OCI-LY1 (cell line): ENCODE measurements around the gene CTNND2.
"Not testable (repeated sequence)": the region's sequence is repeated elsewhere in the genome, so short reads cannot be mapped to it uniquely, and the experiment has no call there.

ENCODE experiments used
- H2AFZ ChIP-seq: fragments of 200-600 bp; sonication (generic), shearing (Covaris generic); 2 replicates; pipeline ENCODE4 v1.6.0; 2014; ENCODE audit warnings: antibody characterized with exemption, mild to moderate bottlenecking, low read length
- H3F3A ChIP-seq: fragments of 200-600 bp; sonication (generic), shearing (Covaris generic); 2 replicates; pipeline ENCODE4 v1.6.0; 2014; ENCODE audit warnings: mild to moderate bottlenecking, antibody characterized with exemption, low read length, moderate library complexity; ENCODE audit not compliant: insufficient read depth
- H3K27ac ChIP-seq: fragments of 200-600 bp; sonication (generic); 2 replicates; pipeline ENCODE4 v1.5.1; 2014; ENCODE audit warnings: low read length, mixed run types, mild to moderate bottlenecking, low read depth; ENCODE audit not compliant: poor library complexity, severe bottlenecking
- H3K27me3 ChIP-seq: fragments of 200-600 bp; sonication (generic); 2 replicates; pipeline ENCODE4 v1.6.0; 2014; ENCODE audit warnings: antibody characterized with exemption, mild to moderate bottlenecking, low read length, moderate library complexity; ENCODE audit not compliant: insufficient read depth
- H3K36me3 ChIP-seq: fragments of 200-600 bp; sonication (generic); 2 replicates; pipeline ENCODE4 v1.6.1; 2014; ENCODE audit warnings: mild to moderate bottlenecking, antibody characterized with exemption, low read length, moderate library complexity, mixed read lengths; ENCODE audit not compliant: insufficient read depth
- H3K4me1 ChIP-seq: fragments of 200-600 bp; sonication (generic); 2 replicates; pipeline ENCODE4 v1.5.1; 2014; ENCODE audit warnings: mild to moderate bottlenecking, low read length, moderate library complexity; ENCODE audit not compliant: insufficient read depth, severe bottlenecking
- H3K4me2 ChIP-seq: fragments of 200-600 bp; sonication (generic), shearing (Covaris generic); 2 replicates; pipeline ENCODE4 v1.6.1; 2014; ENCODE audit warnings: low read length
- H3K4me3 ChIP-seq: fragments of 200-600 bp; sonication (generic); 2 replicates; pipeline ENCODE4 v1.5.1; 2014; ENCODE audit warnings: low read length, low read depth, mild to moderate bottlenecking, mixed read lengths; ENCODE audit not compliant: poor library complexity, severe bottlenecking
- H3K79me2 ChIP-seq: fragments of 200-600 bp; shearing (Covaris generic); 2 replicates; pipeline ENCODE4 v1.6.1; 2016; ENCODE audit warnings: mixed run types, low read length, mixed read lengths; ENCODE audit not compliant: insufficient read depth
- H3K9ac ChIP-seq: fragments of 200-600 bp; sonication (generic), shearing (Covaris generic); 2 replicates; pipeline ENCODE4 v1.6.1; 2014; ENCODE audit warnings: mild to moderate bottlenecking, low read length, mixed read lengths
- H3K9me2 ChIP-seq: fragments of 200-600 bp; sonication (generic), shearing (Covaris generic); 2 replicates; pipeline ENCODE4 v1.6.1; 2014; ENCODE audit warnings: low read depth, mild to moderate bottlenecking, low read length, mixed read lengths
- H3K9me3 ChIP-seq: fragments of 200-600 bp; shearing (Covaris generic); 2 replicates; pipeline ENCODE4 v1.6.1; 2014; ENCODE audit warnings: low read length, mixed read lengths
- H4K20me1 ChIP-seq: fragments of 200-600 bp; sonication (generic), shearing (Covaris generic); 2 replicates; pipeline ENCODE4 v1.6.0; 2016; ENCODE audit warnings: mild to moderate bottlenecking, low read length; ENCODE audit not compliant: insufficient read depth
- CTCF ChIP-seq: fragments of 200-600 bp; sonication (generic), shearing (Covaris generic); IDR thresholded peaks from 2 replicates; pipeline ENCODE4 v1.5.1; 2017; ENCODE audit warnings: mild to moderate bottlenecking, antibody characterized with exemption, low read length, moderate library complexity, mixed read lengths
- EZH2 ChIP-seq: fragments of 200-600 bp; sonication (generic), shearing (Covaris generic); IDR thresholded peaks from 2 replicates; pipeline ENCODE4 v1.8.0; 2017; ENCODE audit warnings: borderline replicate concordance, mixed run types, mild to moderate bottlenecking, antibody characterized with exemption, low read length, moderate library complexity, mixed read lengths

Gene CTNND2

GRCh38 chr5:11007269-11007870, 896.9 kb downstream of the CTNND2 start:
- Histone ChIP-seq H3K9ac (no peak overlapping the region), H3K4me2 (no peak overlapping the region), H3K27me3 (0 out of 2 replicates have a peak, but pooled peaks cover 5% of the 10 kb centered on the region), H3K9me3 (no peaks in the 10 kb centered on the region), H3F3A (no peaks in the 10 kb centered on the region), H3K4me3 (no peak overlapping the region), H3K27ac (no peak overlapping the region), H2AFZ (no peak overlapping the region), H3K4me1 (no peaks in the 10 kb centered on the region), H3K79me2 (no peaks in the 10 kb centered on the region), H4K20me1 (no peaks in the 10 kb centered on the region), H3K9me2 (no peaks in the 10 kb centered on the region), H3K36me3 (no peaks in the 10 kb centered on the region)
- TF ChIP-seq EZH2 (no peak), CTCF (no peak)

DNA sequence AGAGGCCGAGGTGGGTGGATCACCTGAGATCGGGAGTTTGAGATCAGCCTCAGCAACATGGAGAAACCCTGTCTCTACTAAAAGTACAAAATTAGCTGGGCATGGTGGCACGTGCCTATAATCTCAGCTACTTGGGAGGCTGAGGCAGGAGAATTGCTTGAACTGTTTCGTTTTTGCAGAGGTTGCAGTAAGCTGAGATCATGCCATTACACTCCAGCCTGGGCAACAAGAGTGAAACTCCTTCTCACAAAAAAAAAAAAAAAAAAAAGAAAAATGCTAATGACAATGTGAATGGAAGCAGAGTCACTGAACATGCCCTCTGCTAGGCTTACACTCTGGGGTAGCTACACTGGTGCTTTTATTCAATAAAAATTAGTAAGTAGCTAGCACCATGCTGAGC, 899.7 kb downstream of the CTNND2 start:
- not testable (repeated sequence) for H3K4me2 ChIP-seq, H3K79me2 ChIP-seq, H3K9ac ChIP-seq, H3K9me2 ChIP-seq, H3F3A ChIP-seq, H3K4me3 ChIP-seq, H3K27ac ChIP-seq, H2AFZ ChIP-seq, H3K36me3 ChIP-seq, H4K20me1 ChIP-seq, H3K9me3 ChIP-seq, H3K4me1 ChIP-seq, H3K27me3 ChIP-seq

DNA sequence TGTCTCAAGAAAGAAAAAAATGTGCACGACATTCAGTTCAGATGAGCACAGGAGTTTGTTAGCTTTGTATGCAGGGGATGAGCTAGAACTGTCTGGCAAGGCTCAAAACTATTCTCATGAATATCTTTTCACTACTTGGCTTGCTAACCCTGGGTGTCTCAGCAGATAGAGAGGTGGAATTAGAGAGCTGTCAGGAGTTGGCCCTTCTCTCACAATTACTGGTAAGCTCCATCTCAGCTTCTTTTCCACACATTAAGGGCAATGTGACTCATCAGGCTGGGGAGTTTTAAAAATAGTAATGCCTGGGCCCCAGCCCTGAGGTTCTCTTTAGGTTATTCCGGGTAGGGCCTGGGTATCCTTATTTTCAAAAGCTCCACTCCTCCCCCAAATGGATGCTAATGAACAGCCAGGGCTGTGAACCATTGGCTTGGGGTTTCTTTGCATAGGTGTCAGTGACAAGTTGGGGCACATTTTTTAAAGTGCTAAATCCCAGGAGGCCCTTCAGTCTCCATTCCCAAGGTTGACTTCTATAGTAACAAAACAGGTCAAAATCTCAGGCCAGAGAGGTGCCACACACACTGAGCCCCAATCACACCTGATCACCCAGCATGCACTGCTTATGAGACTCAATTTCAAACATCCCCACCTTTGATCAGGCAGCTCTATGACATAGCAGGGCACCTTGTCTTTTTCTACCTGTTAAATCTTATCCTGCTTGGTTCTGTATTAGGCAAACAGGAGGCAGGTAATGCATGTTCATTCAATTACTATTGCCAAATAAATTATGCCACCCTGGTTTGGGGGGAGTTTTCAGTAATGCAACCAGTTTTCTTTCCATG, 903.5 kb downstream of the CTNND2 start:
- H3K9ac ChIP-seq: no peak overlapping the region
- no peak overlapping the region for H2AFZ ChIP-seq
- H3K79me2 ChIP-seq: no peaks in the 10 kb centered on the region
- no peaks in the 10 kb centered on the region for H3K4me1 ChIP-seq
- H3K36me3 ChIP-seq: no peaks in the 10 kb centered on the region
- no peak overlapping the region for H3K4me2 ChIP-seq
- no peaks in the 10 kb centered on the region for H3K9me3 ChIP-seq
- no peaks in the 10 kb centered on the region for H4K20me1 ChIP-seq
- H3K4me3 ChIP-seq: no peak overlapping the region
- no peak for TF ChIP-seq EZH2
- no peak for TF ChIP-seq CTCF
- H3K27ac ChIP-seq: no peak overlapping the region
- H3K9me2 ChIP-seq: no peaks in the 10 kb centered on the region
- H3F3A ChIP-seq: no peaks in the 10 kb centered on the region
- H3K27me3 ChIP-seq: no peaks in the 10 kb centered on the region
